Measurements from ENCODE around the gene PKN1. TPM values are rescaled to one million over a fixed set of nuclear protein-coding genes. Genes with fewer than 3 reads are reported as not detected.

PKN1 gene
- total RNA-seq, 1 donor from 2014 or later: 106 TPM

GRCh38 chr19:14507704-14508542 is 74.8 kb downstream of the PKN1 start:
- Mint-ChIP-seq H3K27me3 (no peaks in the 10 kb centered on the region), H3K9me3 (ENCODE audit: low read depth) (no peaks in the 10 kb centered on the region), H3K36me3 (ENCODE audit: insufficient read depth) (no peaks in the 10 kb centered on the region), H3K4me1 (ENCODE audit: low read depth) (peaks cover 29% of the 10 kb centered on the region), H3K4me3 (ENCODE audit: low read depth) (peak overlapping the region; percentile 41), H3K27ac (peak overlapping the region; percentile 96)
- no peak for DNase-seq (ENCODE audit: low spot score, unreplicated experiment)
- no peak for TF ChIP-seq CTCF (IDR thresholded peaks at IDR 0.05; ENCODE audit: unreplicated experiment)

- H3K4me1 Mint-ChIP-seq (ENCODE audit: low read depth): peaks cover 41% of the 10 kb centered on the region
- no peak for DNase-seq (ENCODE audit: low spot score, unreplicated experiment)
- H3K9me3 Mint-ChIP-seq (ENCODE audit: low read depth): no peaks in the 10 kb centered on the region
- no peak overlapping the region for H3K4me3 Mint-ChIP-seq (ENCODE audit: low read depth)
- TF ChIP-seq CTCF (IDR thresholded peaks at IDR 0.05; ENCODE audit: unreplicated experiment): no peak
- H3K27me3 Mint-ChIP-seq: no peaks in the 10 kb centered on the region
- peaks cover 12% of the 10 kb centered on the region for H3K36me3 Mint-ChIP-seq (ENCODE audit: insufficient read depth)
- H3K27ac Mint-ChIP-seq: peak overlapping the region; percentile 93
Observed at GRCh38 chr19:14510311-14511228, 77.5 kb downstream of the PKN1 start.

GRCh38 chr19:14511229-14511593 is 78.1 kb downstream of the PKN1 start:
- Mint-ChIP-seq H3K4me3 (ENCODE audit: low read depth) (no peak overlapping the region), H3K9me3 (ENCODE audit: low read depth) (no peaks in the 10 kb centered on the region), H3K36me3 (ENCODE audit: insufficient read depth) (peaks cover 16% of the 10 kb centered on the region), H3K27ac (peak overlapping the region; percentile 93), H3K4me1 (ENCODE audit: low read depth) (peaks cover 41% of the 10 kb centered on the region), H3K27me3 (no peaks in the 10 kb centered on the region)
- DNase-seq (ENCODE audit: low spot score, unreplicated experiment): no peak
- TF ChIP-seq CTCF (IDR thresholded peaks at IDR 0.05; ENCODE audit: unreplicated experiment): no peak

DNA sequence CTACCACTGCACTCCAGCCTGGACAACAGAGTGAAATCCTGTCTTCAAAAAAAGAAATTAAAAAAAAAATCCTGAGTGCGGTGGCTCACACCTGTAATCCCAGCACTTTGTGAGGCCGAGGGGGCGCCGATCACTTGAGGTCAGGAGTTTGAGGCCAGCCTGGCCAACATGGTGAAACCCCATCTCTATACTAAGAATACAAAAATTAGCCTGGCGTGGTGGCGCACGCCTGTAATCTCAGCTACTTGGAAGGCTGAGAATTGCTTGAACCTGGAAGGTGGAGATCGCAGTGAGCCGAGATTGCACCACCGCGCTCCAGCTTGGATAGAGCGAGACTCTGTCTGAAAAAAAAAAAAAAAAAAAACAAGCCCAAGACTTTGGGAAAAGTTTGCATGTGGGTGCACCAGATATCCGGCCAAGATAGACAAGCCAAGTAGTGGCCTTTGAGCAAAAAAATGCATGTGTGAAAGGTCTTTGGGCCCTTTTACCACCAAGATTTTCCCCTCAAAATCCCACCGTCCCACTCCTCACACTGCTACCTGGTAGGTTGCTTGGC is 79.4 kb downstream of the PKN1 start:
- Mint-ChIP-seq H3K27ac (no peak overlapping the region), H3K9me3 (ENCODE audit: low read depth) (no peaks in the 10 kb centered on the region), H3K4me3 (ENCODE audit: low read depth) (no peak overlapping the region), H3K4me1 (ENCODE audit: low read depth) (peaks cover 42% of the 10 kb centered on the region), H3K36me3 (ENCODE audit: insufficient read depth) (peaks cover 20% of the 10 kb centered on the region), H3K27me3 (no peaks in the 10 kb centered on the region)
- TF ChIP-seq CTCF (IDR thresholded peaks at IDR 0.05; ENCODE audit: unreplicated experiment): no peak
- no peak for DNase-seq (ENCODE audit: low spot score, unreplicated experiment)
